ENCODE data around the gene WDR5B.
"Not testable (repeated sequence)": the region's sequence is repeated elsewhere in the genome, so short reads cannot be mapped to it uniquely, and the experiment has no call there.

The WDR5B gene

DNA sequence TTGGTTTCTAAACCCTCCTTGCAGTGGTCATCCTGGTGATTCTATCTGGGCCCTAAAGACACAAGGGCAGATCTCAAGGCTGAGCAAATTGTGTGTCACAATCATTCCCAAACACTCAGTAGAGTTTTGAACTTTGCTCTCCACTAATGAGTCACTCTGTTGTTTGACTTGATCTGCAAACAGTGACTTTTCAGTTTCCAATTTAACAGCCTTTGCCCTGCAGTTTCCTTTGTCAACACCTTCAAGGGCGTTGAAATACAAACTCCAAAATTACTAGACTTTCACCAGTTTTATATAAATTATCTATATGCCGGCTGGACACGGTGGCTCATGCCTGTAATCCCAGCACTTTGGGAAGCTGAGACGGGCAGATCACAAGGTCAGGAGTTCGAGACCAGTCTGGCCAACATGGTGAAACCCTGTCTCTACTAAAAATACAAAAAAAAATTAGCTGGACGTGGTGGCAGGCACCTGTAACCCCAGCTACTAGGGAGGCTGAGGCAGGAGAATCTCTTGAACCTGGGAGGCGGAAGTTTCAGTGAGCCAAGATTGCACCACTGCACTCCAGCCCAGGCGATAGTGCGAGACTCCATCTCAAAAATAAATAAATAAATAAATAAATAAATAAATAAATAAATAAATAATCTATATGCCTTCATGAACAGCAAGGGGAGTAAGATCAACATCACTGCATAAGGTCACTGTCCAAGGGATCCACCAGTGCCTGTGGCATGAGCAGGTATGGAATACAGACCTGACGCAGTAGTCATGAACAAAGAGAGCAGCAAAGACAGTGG lies 50.1 kb downstream of the WDR5B start:
- DNase-seq (ENCODE audit: low read depth) = not testable (repeated sequence)

DNA sequence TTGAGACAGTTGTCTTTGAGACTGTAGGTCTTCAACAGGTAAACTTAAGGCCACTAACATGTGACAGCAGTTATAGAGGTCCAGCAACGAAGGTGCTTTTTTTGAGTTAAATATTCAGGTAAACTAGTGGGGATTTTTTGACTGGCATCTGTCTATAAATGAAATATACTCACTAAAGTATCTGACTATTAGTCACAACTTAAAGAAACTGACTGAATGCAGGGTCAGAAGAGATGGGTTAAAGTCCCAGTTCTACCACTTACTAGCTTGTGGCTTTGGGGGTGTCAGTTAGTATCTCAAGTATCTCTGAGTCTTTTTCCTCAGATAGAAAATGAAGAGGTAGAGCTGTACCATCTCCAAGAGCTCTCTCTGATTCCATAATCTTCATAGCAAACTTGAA lies 50.8 kb downstream of the WDR5B start:
- no peak for DNase-seq (ENCODE audit: low read depth)

DNA sequence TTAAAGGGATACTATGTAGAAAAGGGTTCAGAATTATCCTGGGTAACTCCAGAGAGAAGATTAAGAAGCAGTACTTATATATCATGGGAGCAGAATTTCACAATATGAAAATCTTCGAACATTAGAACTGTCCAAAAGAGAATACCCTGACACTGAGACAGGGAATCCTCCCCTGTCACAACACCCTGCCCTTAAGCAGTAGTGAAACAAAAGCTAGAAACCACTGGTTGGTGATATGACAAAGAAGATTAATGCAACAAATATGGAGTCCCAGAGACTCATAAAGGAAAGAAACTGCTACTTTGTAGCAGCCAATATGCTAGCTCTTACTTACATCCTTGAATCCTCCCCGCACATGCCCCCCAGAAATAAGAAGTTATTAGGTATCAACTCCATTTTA lies 51.4 kb downstream of the WDR5B start:
- DNase-seq (ENCODE audit: low read depth) = no peak
